HG02840 (cell line): Measurements from ENCODE around the gene PRR20G.

Experiments used
- ATAC-seq: cut with Tn5 transposase; IDR thresholded peaks from one replicate; pipeline ENCODE4 v1.9.1; 2021; ENCODE audit warnings: mild to moderate bottlenecking, moderate library complexity, moderate number of reproducible peaks; ENCODE audit not compliant: unreplicated experiment, low FRiP score

PRR20G gene

GRCh38 chr3:127237835-127238234, 50.0 kb downstream of the PRR20G start:
- no peak for ATAC-seq

GRCh38 chr3:127235706-127236105, 52.1 kb downstream of the PRR20G start:
- ATAC-seq: no peak

- ATAC-seq: no peak
Observed at GRCh38 chr3:127234778-127235177, 53.1 kb downstream of the PRR20G start.
